GM19455 (cell line): Measurements from ENCODE around the gene PRX.
A peak's percentile ranks its signal among the peaks of the same experiment; 100 is the strongest.
"Not testable (repeated sequence)": the region's sequence is repeated elsewhere in the genome, so short reads cannot be mapped to it uniquely, and the experiment has no call there.

Experiments used
- ATAC-seq: cut with Tn5 transposase; IDR thresholded peaks from one replicate; pipeline ENCODE4 v1.9.1; 2021; ENCODE audit not compliant: unreplicated experiment

The PRX gene, protein sequence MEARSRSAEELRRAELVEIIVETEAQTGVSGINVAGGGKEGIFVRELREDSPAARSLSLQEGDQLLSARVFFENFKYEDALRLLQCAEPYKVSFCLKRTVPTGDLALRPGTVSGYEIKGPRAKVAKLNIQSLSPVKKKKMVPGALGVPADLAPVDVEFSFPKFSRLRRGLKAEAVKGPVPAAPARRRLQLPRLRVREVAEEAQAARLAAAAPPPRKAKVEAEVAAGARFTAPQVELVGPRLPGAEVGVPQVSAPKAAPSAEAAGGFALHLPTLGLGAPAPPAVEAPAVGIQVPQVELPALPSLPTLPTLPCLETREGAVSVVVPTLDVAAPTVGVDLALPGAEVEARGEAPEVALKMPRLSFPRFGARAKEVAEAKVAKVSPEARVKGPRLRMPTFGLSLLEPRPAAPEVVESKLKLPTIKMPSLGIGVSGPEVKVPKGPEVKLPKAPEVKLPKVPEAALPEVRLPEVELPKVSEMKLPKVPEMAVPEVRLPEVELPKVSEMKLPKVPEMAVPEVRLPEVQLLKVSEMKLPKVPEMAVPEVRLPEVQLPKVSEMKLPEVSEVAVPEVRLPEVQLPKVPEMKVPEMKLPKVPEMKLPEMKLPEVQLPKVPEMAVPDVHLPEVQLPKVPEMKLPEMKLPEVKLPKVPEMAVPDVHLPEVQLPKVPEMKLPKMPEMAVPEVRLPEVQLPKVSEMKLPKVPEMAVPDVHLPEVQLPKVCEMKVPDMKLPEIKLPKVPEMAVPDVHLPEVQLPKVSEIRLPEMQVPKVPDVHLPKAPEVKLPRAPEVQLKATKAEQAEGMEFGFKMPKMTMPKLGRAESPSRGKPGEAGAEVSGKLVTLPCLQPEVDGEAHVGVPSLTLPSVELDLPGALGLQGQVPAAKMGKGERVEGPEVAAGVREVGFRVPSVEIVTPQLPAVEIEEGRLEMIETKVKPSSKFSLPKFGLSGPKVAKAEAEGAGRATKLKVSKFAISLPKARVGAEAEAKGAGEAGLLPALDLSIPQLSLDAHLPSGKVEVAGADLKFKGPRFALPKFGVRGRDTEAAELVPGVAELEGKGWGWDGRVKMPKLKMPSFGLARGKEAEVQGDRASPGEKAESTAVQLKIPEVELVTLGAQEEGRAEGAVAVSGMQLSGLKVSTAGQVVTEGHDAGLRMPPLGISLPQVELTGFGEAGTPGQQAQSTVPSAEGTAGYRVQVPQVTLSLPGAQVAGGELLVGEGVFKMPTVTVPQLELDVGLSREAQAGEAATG (N-terminal part only)

GRCh38 chr19:40413291-40413845, at the start of gene PRX:
TSS of gene PRX (minus strand) at chr19:40413378. CDS start at chr19:40407932, 5,446 bp downstream.
- ATAC-seq: no peak

DNA sequence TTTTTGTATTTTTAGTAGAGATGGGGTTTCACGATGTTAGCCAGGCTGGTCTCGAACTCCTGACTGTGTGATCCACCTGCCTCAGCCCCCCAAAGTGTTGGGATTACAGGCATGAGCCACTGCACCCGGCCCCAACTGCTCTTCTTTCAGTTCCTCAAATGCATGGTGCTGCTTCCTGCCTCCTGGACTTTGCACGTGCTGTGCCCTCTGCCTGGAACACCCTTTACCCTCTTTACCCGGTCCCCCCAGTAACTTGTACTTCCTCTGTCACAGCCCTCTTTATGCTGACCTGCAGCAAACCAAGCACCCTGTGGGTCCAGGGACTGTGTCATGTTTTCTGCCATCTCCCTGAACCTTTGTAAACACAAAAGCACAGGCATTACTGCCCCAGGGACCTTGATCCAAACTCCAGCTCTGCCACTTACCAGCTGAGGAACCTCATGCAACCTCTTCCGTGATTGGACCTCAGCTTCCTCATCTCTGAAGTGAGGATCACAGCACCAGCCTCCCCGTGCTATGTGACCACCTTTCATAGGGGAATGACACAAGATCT, 48.6 kb upstream of the PRX start:
- no peak for ATAC-seq

DNA sequence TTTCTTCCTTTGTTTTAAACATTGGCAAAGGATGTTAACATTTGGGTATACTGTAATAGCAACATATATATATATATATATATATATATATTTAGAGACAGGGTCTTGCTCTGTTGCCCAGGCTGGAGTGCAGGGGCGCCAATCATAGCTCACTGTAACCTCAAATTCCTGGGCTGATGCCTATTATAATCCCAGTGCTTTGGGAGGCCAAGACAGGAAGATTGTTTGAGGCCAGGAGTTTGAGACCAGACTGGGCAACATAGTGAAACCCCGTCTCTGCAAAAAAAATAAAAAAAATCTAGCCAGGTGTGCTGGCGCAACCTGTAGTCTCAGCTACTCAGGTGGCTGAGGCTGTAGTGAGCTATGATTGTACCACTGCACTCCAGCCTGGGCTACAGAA, 47.0 kb upstream of the PRX start:
- ATAC-seq: no peak

DNA sequence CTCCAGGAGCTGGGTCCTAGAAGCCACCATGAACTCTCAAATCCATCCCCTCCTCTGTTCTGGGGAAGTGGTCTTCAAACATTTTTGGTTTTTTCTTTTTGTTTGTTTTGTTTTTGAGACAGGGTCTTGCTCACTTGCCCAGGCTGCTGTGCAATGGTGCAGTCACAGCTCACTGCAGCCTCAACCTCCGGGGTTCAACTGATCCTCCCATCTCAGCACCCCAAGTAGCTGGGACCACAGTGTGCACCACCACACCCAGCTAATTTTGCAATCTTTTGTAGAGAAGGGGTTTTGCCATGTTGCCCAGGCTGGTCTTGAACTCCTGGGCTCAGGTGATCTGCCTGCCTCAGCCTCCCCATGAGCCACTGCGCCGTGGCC, 45.4 kb upstream of the PRX start:
- no peak for ATAC-seq

GRCh38 chr19:40457953-40458596, 44.9 kb upstream of the PRX start:
- ATAC-seq: no peak

DNA sequence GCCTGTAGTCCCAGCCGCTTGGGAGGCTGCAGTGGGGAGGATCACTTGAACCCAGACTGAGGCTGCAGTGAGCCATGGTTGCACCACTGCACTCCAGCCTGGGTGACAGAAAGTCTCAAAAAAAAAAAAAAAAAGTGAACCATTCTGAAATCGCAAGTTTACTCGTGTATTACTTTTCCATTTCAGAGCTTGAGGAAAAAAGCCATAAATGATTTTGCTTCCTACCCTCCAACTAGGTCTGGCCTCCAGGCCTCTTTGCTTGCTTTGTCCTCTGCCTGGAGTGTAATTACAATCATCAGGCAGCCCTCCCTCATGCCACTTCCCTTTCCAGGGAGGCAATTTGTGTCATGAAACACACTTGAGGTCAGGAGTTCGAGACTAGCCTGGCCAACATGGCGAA, 43.9 kb upstream of the PRX start:
- no peak for ATAC-seq

GRCh38 chr19:40453943-40454342, 40.8 kb upstream of the PRX start:
- not testable (repeated sequence) for ATAC-seq

DNA sequence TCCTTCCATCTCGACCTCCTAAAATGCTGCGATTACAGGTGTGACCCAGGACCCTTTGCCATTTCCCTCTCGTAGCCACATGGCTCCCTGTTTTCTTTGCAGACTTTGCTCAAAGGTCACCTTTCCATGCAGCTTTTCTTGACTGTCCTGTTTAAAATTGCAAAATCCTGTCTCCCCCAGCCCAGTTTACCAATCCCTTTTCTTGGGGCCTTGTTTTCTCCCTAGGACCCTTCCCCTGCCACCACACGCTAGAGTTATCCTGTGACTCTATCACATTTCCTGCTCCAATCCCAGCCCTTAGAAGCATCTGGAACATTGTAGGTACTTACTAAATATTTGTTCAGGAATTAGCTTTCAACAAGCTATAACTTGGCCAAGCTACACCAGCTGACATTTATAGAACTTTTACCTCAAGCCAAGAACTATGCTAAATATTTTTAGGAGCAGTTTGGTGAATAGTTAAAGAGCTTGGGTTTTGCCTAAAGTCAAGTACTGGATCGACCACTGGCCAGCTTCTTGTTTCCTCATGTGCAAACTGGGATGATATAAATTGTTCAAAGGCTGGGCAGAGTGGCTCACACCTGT, 40.1 kb upstream of the PRX start:
- no peak for ATAC-seq

DNA sequence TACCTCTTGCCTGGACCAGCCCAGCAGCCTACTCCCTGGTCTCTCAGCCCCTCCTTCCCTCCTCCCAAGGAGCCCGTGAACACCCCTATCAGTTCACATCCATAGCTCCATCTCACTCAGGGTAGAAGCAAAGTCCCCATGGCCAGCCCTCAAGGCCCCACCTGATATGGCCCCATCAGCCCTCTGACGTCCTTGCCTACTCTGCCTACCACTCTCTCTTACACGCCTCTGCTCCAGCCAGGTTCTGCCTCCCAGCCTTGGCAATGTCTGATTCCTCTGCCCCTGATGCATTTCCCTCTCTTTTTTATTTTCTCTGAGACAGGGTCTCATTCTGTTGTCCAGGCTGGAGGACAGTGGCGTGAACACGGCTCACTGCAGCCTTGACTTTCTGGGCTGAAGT, 38.8 kb upstream of the PRX start:
- no peak for ATAC-seq

- ATAC-seq: no peak
Observed at GRCh38 chr19:40450664-40451063, 37.5 kb upstream of the PRX start.

DNA sequence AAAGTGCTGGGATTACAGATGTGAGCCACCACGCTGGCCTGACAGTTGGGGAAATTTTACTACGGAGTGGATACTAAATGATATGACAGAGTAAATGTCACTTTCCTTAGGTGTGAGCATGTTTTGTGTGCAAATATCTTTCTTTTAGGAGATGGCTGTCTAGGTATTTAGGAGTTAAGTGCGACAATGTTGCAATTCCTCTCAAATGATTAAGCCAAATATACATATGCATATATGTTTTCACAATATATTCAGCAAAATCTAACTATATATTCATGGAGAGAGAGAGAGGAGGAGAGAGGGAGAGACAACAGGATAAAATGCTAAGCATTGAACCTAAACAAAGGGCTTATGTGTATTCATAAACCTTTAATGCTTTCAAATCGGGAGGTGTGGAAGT, 36.3 kb upstream of the PRX start:
- ATAC-seq: no peak

DNA sequence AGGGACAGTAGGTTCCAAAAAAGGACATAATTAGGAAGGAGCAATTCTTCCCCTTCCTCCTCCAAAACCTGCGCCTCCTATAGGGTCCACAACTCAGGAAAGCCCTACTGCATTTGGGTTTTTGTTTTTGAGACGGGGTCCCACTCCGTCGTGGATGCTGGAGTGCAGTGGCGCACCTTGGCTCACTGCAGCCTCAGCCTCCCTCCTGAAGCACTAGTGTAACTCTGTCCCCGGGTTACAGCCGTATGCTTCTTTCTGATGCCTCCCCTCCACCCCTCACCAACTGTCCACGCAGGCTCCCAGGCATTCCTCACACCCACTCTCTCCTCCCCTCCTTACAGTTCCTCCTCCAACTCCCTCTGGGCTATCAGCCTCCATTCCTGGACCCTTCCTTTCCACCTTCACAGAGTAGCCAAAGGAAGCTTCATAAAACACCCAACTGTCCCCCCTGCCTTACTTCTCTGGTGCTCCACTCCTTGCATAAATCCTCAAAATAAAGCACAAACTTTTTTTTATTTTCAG, 33.1 kb upstream of the PRX start:
- ATAC-seq: no peak

DNA sequence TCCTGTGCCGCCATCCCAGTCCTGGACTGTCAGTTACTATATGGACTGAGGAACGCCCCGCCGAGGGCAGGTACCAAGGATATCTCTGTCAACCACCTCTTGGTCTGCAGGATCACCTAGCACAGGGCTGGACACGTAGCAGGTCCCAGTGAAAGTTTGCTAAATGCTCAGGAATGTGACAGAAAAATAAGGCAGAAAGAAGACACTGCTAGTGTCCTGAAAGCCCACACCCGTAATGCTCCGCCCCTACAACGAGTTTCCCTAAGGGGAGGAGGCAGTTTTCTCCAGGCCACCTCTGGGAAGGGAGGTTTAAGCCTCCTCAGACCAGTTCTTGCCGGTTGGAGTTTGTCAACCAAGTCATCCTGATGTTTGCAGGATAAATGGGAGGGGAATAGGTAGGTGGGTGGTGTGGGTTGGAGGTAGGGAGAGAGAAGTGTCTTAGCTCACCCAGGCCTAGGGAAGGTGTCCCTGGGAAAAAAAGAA, 32.6 kb upstream of the PRX start:
- ATAC-seq: no peak

DNA sequence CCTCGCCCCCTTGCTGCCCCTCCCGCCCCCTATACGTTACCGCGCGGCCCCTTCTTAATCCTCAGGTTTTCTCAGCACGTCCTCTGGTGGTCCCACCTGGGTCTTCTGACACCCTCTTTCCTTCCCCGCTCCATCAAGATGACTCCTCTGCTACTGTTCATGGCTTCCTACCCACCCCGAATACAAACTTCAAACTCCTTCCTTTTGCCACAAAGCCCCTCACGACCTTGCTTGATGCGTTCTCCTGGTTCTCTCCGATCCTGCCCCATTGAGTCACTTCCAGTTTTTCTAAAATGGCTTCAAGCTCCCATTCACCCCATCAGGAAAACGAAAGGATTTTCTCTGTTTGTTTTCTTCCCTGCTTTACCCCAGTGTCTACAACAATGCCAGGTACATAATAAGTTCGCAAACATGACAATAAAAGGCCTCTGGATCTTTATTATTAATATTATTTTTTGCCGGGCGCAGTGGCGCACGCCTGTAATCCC, 31.7 kb upstream of the PRX start:
- ATAC-seq: no peak

- ATAC-seq: peak; percentile 69
Observed at GRCh38 chr19:40444000-40444824, 31.0 kb upstream of the PRX start, which contains the start of gene SERTAD3. TSS of gene SERTAD3 (minus strand) at chr19:40444335. CDS start at chr19:40442080, 2,255 bp downstream.

- ATAC-seq: peak; percentile 74
Observed at GRCh38 chr19:40443131-40443999, 30.2 kb upstream of the PRX start.

- ATAC-seq: no peak
Observed at GRCh38 chr19:40442328-40443130, 29.4 kb upstream of the PRX start.
